DOHH2 (cell line): ENCODE measurements around the gene ZNF263.

Experiments
- H3F3A ChIP-seq: fragments of 200-600 bp; sonication (generic), shearing (Covaris generic); 2 replicates; pipeline ENCODE4 v1.6.0; 2016; ENCODE audit warnings: antibody characterized with exemption, mild to moderate bottlenecking; ENCODE audit not compliant: control insufficient read depth, insufficient read depth
- H3K27ac ChIP-seq: fragments of 200-600 bp; sonication (generic); 2 replicates; pipeline ENCODE4 v1.5.1; 2014; ENCODE audit warnings: low read depth, mild to moderate bottlenecking, low read length, moderate library complexity
- H3K27me3 ChIP-seq: fragments of 200-600 bp; sonication (generic); 2 replicates; pipeline ENCODE4 v1.6.1; 2014; ENCODE audit warnings: mild to moderate bottlenecking, low read length, mixed read lengths; ENCODE audit not compliant: control insufficient read depth
- H3K36me3 ChIP-seq: fragments of 200-600 bp; sonication (generic); 2 replicates; pipeline ENCODE4 v1.6.1; 2014; ENCODE audit warnings: mild to moderate bottlenecking, low read length, moderate library complexity, mixed read lengths; ENCODE audit not compliant: control insufficient read depth
- H3K4me1 ChIP-seq: fragments of 200-600 bp; sonication (generic); 2 replicates; pipeline ENCODE4 v1.6.1; 2014; ENCODE audit warnings: mild to moderate bottlenecking, low read length, mixed read lengths; ENCODE audit not compliant: control insufficient read depth
- H3K4me2 ChIP-seq: fragments of 200-600 bp; sonication (generic); 2 replicates; pipeline ENCODE4 v1.6.0; 2014; ENCODE audit warnings: mild to moderate bottlenecking, low read length, moderate library complexity
- H3K4me3 ChIP-seq: fragments of 200-600 bp; sonication (generic); 2 replicates; pipeline ENCODE4 v1.5.1; 2014; ENCODE audit warnings: mild to moderate bottlenecking, low read length, mixed read lengths
- H3K79me2 ChIP-seq: fragments of 200-600 bp; sonication (generic); 2 replicates; pipeline ENCODE4 v1.6.1; 2014; ENCODE audit warnings: mild to moderate bottlenecking, low read length, mixed read lengths; ENCODE audit not compliant: control insufficient read depth
- H3K9me2 ChIP-seq: fragments of 200-600 bp; sonication (generic); replicated peaks from 2 replicates; pipeline ENCODE4 v1.6.1; 2014; ENCODE audit warnings: mild to moderate bottlenecking, low read length, mixed read lengths; ENCODE audit not compliant: control insufficient read depth
- H3K9me3 ChIP-seq: fragments of 200-600 bp; sonication (generic); 2 replicates; pipeline ENCODE4 v1.6.1; 2014; ENCODE audit warnings: antibody characterized with exemption, low read length, mixed read lengths; ENCODE audit not compliant: control insufficient read depth, insufficient read depth
- H4K20me1 ChIP-seq: fragments of 200-600 bp; sonication (generic); 2 replicates; pipeline ENCODE4 v1.6.0; 2014; ENCODE audit warnings: low read depth, mild to moderate bottlenecking, antibody characterized with exemption, low read length, moderate library complexity; ENCODE audit not compliant: control insufficient read depth, insufficient read depth
- CTCF ChIP-seq: fragments of 200-600 bp; sonication (generic); IDR thresholded peaks from one replicate; pipeline ENCODE4 v1.5.1; 2014; ENCODE audit warnings: antibody characterized with exemption, mild to moderate bottlenecking, low read depth, low read length; ENCODE audit not compliant: poor library complexity, severe bottlenecking
- EZH2phosphoT487 ChIP-seq: fragments of 200-600 bp; sonication (generic); IDR thresholded peaks from 2 replicates; pipeline ENCODE4 v1.6.1; 2017; ENCODE audit warnings: borderline replicate concordance, mild to moderate bottlenecking, antibody characterized with exemption, low read length, moderate library complexity, mixed read lengths

The ZNF263 gene

GRCh38 chr16:3249020-3249419, 34.3 kb upstream of the ZNF263 start:
- Histone ChIP-seq H3K4me1 (no peaks in the 10 kb centered on the region), H3K27ac (no peak overlapping the region), H3K79me2 (no peaks in the 10 kb centered on the region), H4K20me1 (no peaks in the 10 kb centered on the region), H3K9me3 (no peaks in the 10 kb centered on the region), H3K4me2 (no peak overlapping the region), H3K9me2 (no peaks in the 10 kb centered on the region), H3F3A (no peaks in the 10 kb centered on the region), H3K27me3 (no peaks in the 10 kb centered on the region), H3K4me3 (no peak overlapping the region), H3K36me3 (no peaks in the 10 kb centered on the region)
- no peak for TF ChIP-seq EZH2phosphoT487
- TF ChIP-seq CTCF: no peak

- no peaks in the 10 kb centered on the region for H3K27me3 ChIP-seq
- no peak overlapping the region for H3K27ac ChIP-seq
- H3K36me3 ChIP-seq: no peaks in the 10 kb centered on the region
- no peaks in the 10 kb centered on the region for H3K9me2 ChIP-seq
- no peaks in the 10 kb centered on the region for H3F3A ChIP-seq
- no peaks in the 10 kb centered on the region for H3K4me1 ChIP-seq
- H3K4me2 ChIP-seq: no peak overlapping the region
- H4K20me1 ChIP-seq: no peaks in the 10 kb centered on the region
- no peaks in the 10 kb centered on the region for H3K9me3 ChIP-seq
- H3K4me3 ChIP-seq: no peak overlapping the region
- no peaks in the 10 kb centered on the region for H3K79me2 ChIP-seq
- no peak for TF ChIP-seq EZH2phosphoT487
- TF ChIP-seq CTCF: no peak
Observed at GRCh38 chr16:3249451-3249850, 33.8 kb upstream of the ZNF263 start.

GRCh38 chr16:3252967-3253366, 30.3 kb upstream of the ZNF263 start:
- H3K4me1 ChIP-seq: no peaks in the 10 kb centered on the region
- no peaks in the 10 kb centered on the region for H3K9me2 ChIP-seq
- H3K9me3 ChIP-seq: no peaks in the 10 kb centered on the region
- H3K4me3 ChIP-seq: no peak overlapping the region
- no peaks in the 10 kb centered on the region for H3K79me2 ChIP-seq
- H3K36me3 ChIP-seq: no peaks in the 10 kb centered on the region
- no peaks in the 10 kb centered on the region for H3K27me3 ChIP-seq
- H3F3A ChIP-seq: no peaks in the 10 kb centered on the region
- no peak overlapping the region for H3K27ac ChIP-seq
- TF ChIP-seq EZH2phosphoT487 (no peak), CTCF (no peak)
- H4K20me1 ChIP-seq: no peaks in the 10 kb centered on the region
- no peak overlapping the region for H3K4me2 ChIP-seq

GRCh38 chr16:3254309-3254708, 29.0 kb upstream of the ZNF263 start:
- H3K9me2 ChIP-seq: no peaks in the 10 kb centered on the region
- no peaks in the 10 kb centered on the region for H3K9me3 ChIP-seq
- no peaks in the 10 kb centered on the region for H3K36me3 ChIP-seq
- H3K4me1 ChIP-seq: no peaks in the 10 kb centered on the region
- H3K27me3 ChIP-seq: no peaks in the 10 kb centered on the region
- no peaks in the 10 kb centered on the region for H4K20me1 ChIP-seq
- no peaks in the 10 kb centered on the region for H3F3A ChIP-seq
- H3K4me3 ChIP-seq: no peak overlapping the region
- no peak for TF ChIP-seq CTCF
- no peak for TF ChIP-seq EZH2phosphoT487
- no peak overlapping the region for H3K4me2 ChIP-seq
- H3K27ac ChIP-seq: no peak overlapping the region
- no peaks in the 10 kb centered on the region for H3K79me2 ChIP-seq
